Spleen (tissue), 7 donors: ENCODE data around the gene STAC3.

Source experiments
- CTCF ChIP-seq, 11 experiments: fragments of 200-600 bp in 7 of 11; fragments of 450-650 bp in 4 of 11; sonication (generic) in 4 of 11; IDR thresholded peaks in 8 of 11; conservative IDR thresholded peaks in 3 of 11; 1 replicate in 7 of 11; 2 replicates in 4 of 11; pipeline versions ENCODE4 v1.4.0 to v1.8.0; 2016 to 2021; ENCODE audit warnings: antibody characterized with exemption in 11 of 11, inconsistent platforms in 4 of 11, mild to moderate bottlenecking in 1 of 11
- POLR2A ChIP-seq, 3 donors: fragments of 450-650 bp; IDR thresholded peaks; one replicate each; pipeline ENCODE4 v1.5.1; 2017; ENCODE audit warnings: antibody characterized with exemption in 3 of 3, mild to moderate bottlenecking in 1 of 3
- POLR2AphosphoS5 ChIP-seq, 3 donors: sonication (generic); formaldehyde crosslinking; IDR thresholded peaks; one replicate each; pipeline ENCODE4 v1.5.1; 2017; ENCODE audit warnings: antibody characterized with exemption in 3 of 3
- donor health status: DM: no; HTN: no; CAD: no; lungs with moderate emphysema.
- donor health status: DM: no; HTN: no; CAD: no.
- donor health status: DM: no; HTN: no; CAD: no.

DNA sequence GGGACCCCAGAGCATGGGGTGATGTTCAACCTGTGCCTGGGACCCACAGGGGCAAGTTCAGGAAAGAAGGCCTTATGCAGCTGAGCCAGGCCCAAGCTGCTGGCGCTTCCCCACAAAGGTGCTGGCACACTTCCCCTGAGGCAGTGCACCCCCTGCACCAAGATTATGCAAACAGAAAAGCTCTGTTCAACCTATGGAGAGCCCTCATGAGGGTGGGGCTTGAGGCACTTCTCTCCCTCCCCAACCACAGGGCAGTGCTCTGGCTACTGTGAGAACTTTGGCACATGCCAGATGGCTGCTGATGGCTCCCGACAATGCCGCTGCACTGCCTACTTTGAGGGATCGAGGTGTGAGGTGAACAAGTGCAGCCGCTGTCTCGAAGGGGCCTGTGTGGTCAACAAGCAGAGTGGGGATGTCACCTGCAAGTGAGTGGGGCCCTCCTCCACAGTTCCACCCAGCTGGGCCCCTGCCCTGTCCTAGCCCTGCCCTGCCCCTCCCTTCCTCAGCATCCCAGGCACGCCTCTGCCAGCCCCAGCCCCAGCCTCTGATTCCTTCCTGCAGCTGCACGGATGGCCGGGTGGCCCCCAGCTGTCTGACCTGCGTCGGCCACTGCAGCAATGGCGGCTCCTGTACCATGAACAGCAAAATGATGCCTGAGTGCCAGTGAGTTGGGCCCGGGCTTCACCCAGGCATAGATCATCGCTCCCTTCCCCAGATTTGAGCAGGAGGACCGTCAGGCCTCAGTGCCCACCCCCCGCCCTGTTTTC is 39.9 kb downstream of the STAC3 start:
- TF ChIP-seq CTCF (IDR thresholded peaks at IDR 0.05 in 8 of 11, conservative IDR thresholded peaks at IDR 0.05 in 3 of 11) (no peak), POLR2AphosphoS5 (IDR thresholded peaks at IDR 0.05) (no peak), POLR2A (IDR thresholded peaks at IDR 0.05) (no peak)
